CD4-positive, alpha-beta T cell (primary cell): ENCODE results near the gene LAG3. TPM values are rescaled to one million over a fixed set of nuclear protein-coding genes. Genes with fewer than 3 reads are reported as not detected.

Experiments
- ATAC-seq: fragments of 200-7000 bp; cut with Tn5 transposase; one replicate; pipeline ENCODE4 v1.10.0; 2022; ENCODE audit warnings: mild to moderate bottlenecking; ENCODE audit not compliant: poor library complexity
- CTCF ChIA-PET: fragments of 350-600 bp; sonication (Branson Sonifier 250); formaldehyde crosslinking; loops from one replicate; lab custom pipeline; 2021; ENCODE audit warnings: antibody characterized with exemption, inconsistent platforms; lab: Charles Lee
- POLR2A ChIA-PET: fragments of 350-600 bp; sonication (Branson Sonifier 250); formaldehyde crosslinking; loops from one replicate; lab custom pipeline; 2021; ENCODE audit warnings: antibody characterized with exemption, inconsistent platforms; lab: Charles Lee
- DNase-seq, 14 experiments: peaks; one replicate each; pipeline ENCODE4 v3.0.0-alpha.2; 2013 to 2020; ENCODE audit warnings: mixed read lengths in 2 of 14
- H3K27ac ChIP-seq, 2 donors: one replicate each; pipeline versions ENCODE4 v1.5.1 to v1.7.0; 2013; ENCODE audit warnings: low read length in 2 of 2, low read depth in 1 of 2, mild to moderate bottlenecking in 1 of 2
- H3K27me3 ChIP-seq, 2 experiments: 1 replicate in 1 of 2; 2 replicates in 1 of 2; pipeline versions ENCODE4 v1.6.1 to v1.7.0; 2013; ENCODE audit warnings: low read length in 2 of 2, control low read depth in 1 of 2, mild to moderate bottlenecking in 1 of 2, moderate library complexity in 1 of 2; ENCODE audit not compliant: insufficient read depth in 2 of 2, control insufficient read depth in 1 of 2
- H3K36me3 ChIP-seq: one replicate; pipeline ENCODE4 v1.6.1; 2013; ENCODE audit warnings: low read length, control low read depth; ENCODE audit not compliant: insufficient read depth
- H3K4me1 ChIP-seq: one replicate; pipeline ENCODE4 v1.6.1; 2013; ENCODE audit warnings: low read length, control low read depth; ENCODE audit not compliant: insufficient read depth
- H3K4me3 ChIP-seq: one replicate; pipeline ENCODE4 v1.5.1; 2013; ENCODE audit warnings: mild to moderate bottlenecking, low read length, moderate library complexity
- H3K9me3 ChIP-seq, 2 experiments: 1 replicate in 1 of 2; 2 replicates in 1 of 2; pipeline versions ENCODE4 v1.6.1 to v1.7.0; 2013; ENCODE audit warnings: low read length in 2 of 2, mild to moderate bottlenecking in 2 of 2, control low read depth in 1 of 2, moderate library complexity in 1 of 2; ENCODE audit not compliant: control insufficient read depth in 1 of 2, insufficient read depth in 1 of 2
- H3K27ac Mint-ChIP-seq: one replicate; pipeline ENCODE4 v1.8.0; 2020; ENCODE audit warnings: mixed read lengths
- H3K27me3 Mint-ChIP-seq: one replicate; pipeline ENCODE4 v1.8.0; 2021; ENCODE audit warnings: mixed read lengths
- H3K36me3 Mint-ChIP-seq: one replicate; pipeline ENCODE4 v1.8.0; 2021; ENCODE audit warnings: low read depth, mixed read lengths
- H3K4me1 Mint-ChIP-seq: one replicate; pipeline ENCODE4 v1.8.0; 2021; ENCODE audit warnings: low read depth, mixed read lengths
- H3K4me3 Mint-ChIP-seq: one replicate; pipeline ENCODE4 v1.8.0; 2020; ENCODE audit warnings: mild to moderate bottlenecking, mixed read lengths
- H3K9me3 Mint-ChIP-seq: one replicate; pipeline ENCODE4 v1.8.0; 2020; ENCODE audit warnings: mixed read lengths
- CTCF ChIP-seq: fragments of 200-600 bp; IDR thresholded peaks from one replicate; pipeline ENCODE4 v1.8.0; 2022; ENCODE audit warnings: antibody characterized with exemption, mild to moderate bottlenecking
- intact Hi-C, 2 experiments: fragments of 100-400 bp; cut with DNase I in 1 of 2; cut with micrococcal nuclease in 1 of 2; formaldehyde crosslinking; loops; one replicate each; pipeline versions ENCODE4 v1.15.1 to v1.9.0; 2023 to 2025; cut with DNase I, micrococcal nuclease
- total RNA-seq, 174 experiments: library from RNA in 2 of 174; stranded (reverse) in 2 of 174; gene quantifications; one replicate each; pipeline ENCODE4 v1.2.3 and lab custom pipeline; 2021 to 2026

The LAG3 gene
- total RNA-seq, 2 experiments from 2014 or later: 0.82 to 1.4 TPM

GRCh38 chr12:6745741-6746525 lies 26.4 kb upstream of the LAG3 start:
- TF ChIP-seq CTCF: no peak
- Mint-ChIP-seq H3K9me3 (no peaks in the 10 kb centered on the region), H3K27me3 (no peaks in the 10 kb centered on the region), H3K36me3 (peaks cover 42% of the 10 kb centered on the region), H3K27ac (peak overlapping the region; percentile 82), H3K4me1 (peaks cover 15% of the 10 kb centered on the region), H3K4me3 (no peak overlapping the region)
- ChIA-PET POLR2A (interaction anchor here (0.7 to 1.3 kb wide), 3 partner anchors 15 to 362 kb away, joined by 3 read pairs; partner anchors contain the start of gene P3H3), CTCF (interaction anchor here (1.1 kb wide), 1 partner anchor 145 kb away, joined by 3 read pairs; no protein-coding TSS in a partner anchor)
- Histone ChIP-seq H3K4me1 (peaks cover 16% of the 10 kb centered on the region), H3K4me3 (no peak overlapping the region), H3K9me3 (peaks cover 0 to 6% of the 10 kb centered on the region in 2 experiments), H3K27ac (peak overlapping the region; percentile 8 to 52), H3K36me3 (peaks cover 41% of the 10 kb centered on the region), H3K27me3 (no peaks in the 10 kb centered on the region)
- DNase-seq (peak in 6 of 14 experiments; percentile 20 to 74 (median 54)), ATAC-seq (peak; percentile 99)
- intact Hi-C loops: no loop called here

DNA sequence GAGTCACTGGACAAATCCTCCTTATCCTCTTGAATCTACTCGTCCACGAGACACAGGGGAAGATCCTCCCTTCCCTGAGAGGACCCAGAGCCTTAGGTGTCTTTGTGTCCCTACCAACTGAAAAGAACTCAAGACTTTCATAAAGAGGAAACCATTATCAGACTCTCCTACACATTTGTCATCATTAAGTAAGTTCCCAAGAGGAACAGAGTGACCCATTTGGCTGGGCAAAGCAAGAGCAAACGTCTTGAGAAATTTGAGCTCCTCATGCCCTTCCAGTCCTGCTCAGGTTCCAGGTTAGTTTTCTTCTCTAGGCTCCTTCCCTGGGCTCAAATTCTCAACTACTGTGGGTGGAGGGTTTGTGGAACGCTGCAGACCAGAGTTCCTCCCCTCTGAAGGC lies 25.1 kb upstream of the LAG3 start:
- intact Hi-C loops: no loop called here
- Mint-ChIP-seq H3K9me3 (no peaks in the 10 kb centered on the region), H3K36me3 (peaks cover 53% of the 10 kb centered on the region), H3K27me3 (no peaks in the 10 kb centered on the region), H3K27ac (peak overlapping the region; percentile 59), H3K4me1 (peaks cover 23% of the 10 kb centered on the region), H3K4me3 (no peak overlapping the region)
- ChIA-PET POLR2A (no interaction called here), CTCF (no interaction called here)
- Histone ChIP-seq H3K4me1 (peaks cover 25% of the 10 kb centered on the region), H3K27ac (no peak overlapping the region), H3K36me3 (peaks cover 51% of the 10 kb centered on the region), H3K27me3 (no peaks in the 10 kb centered on the region), H3K4me3 (no peak overlapping the region), H3K9me3 (peaks cover 0 to 6% of the 10 kb centered on the region in 2 experiments)
- TF ChIP-seq CTCF: no peak
- no peak for DNase-seq
- no peak for ATAC-seq

GRCh38 chr12:6748761-6749160 lies 23.6 kb upstream of the LAG3 start:
- intact Hi-C loops: no loop called here
- ATAC-seq (no peak), DNase-seq (no peak)
- TF ChIP-seq CTCF: no peak
- peaks cover 60% of the 10 kb centered on the region for H3K36me3 Mint-ChIP-seq
- Histone ChIP-seq H3K27ac (no peak overlapping the region), H3K4me1 (peaks cover 38% of the 10 kb centered on the region), H3K27me3 (no peaks in the 10 kb centered on the region), H3K4me3 (no peak overlapping the region), H3K9me3 (peaks cover 0 to 2% of the 10 kb centered on the region in 2 experiments), H3K36me3 (peaks cover 51% of the 10 kb centered on the region)
- no peaks in the 10 kb centered on the region for H3K9me3 Mint-ChIP-seq
- ChIA-PET POLR2A (no interaction called here), CTCF (no interaction called here)
- no peak overlapping the region for H3K27ac Mint-ChIP-seq
- H3K4me1 Mint-ChIP-seq: peaks cover 33% of the 10 kb centered on the region
- H3K4me3 Mint-ChIP-seq: no peak overlapping the region
- H3K27me3 Mint-ChIP-seq: no peaks in the 10 kb centered on the region
